Upper lobe of left lung (tissue), 4 donors: Measurements from ENCODE around the gene CCDC142.

Experiments used
- CTCF ChIP-seq, 6 experiments: fragments of 450-650 bp in 4 of 6; fragments of 200-600 bp in 2 of 6; sonication (generic) in 2 of 6; IDR thresholded peaks; one replicate each; pipeline ENCODE4 v1.5.1; 2016 to 2019; ENCODE audit warnings: antibody characterized with exemption in 6 of 6
- EP300 ChIP-seq, 4 donors: sonication (generic); formaldehyde crosslinking; IDR thresholded peaks; one replicate each; pipeline ENCODE4 v1.5.1; 2017; ENCODE audit warnings: antibody characterized with exemption in 4 of 4, control low read depth in 2 of 4
- POLR2A ChIP-seq, 4 donors: fragments of 450-650 bp; IDR thresholded peaks; one replicate each; pipeline ENCODE4 v1.5.1; 2016 to 2017; ENCODE audit warnings: antibody characterized with exemption in 4 of 4, mild to moderate bottlenecking in 2 of 4

DNA sequence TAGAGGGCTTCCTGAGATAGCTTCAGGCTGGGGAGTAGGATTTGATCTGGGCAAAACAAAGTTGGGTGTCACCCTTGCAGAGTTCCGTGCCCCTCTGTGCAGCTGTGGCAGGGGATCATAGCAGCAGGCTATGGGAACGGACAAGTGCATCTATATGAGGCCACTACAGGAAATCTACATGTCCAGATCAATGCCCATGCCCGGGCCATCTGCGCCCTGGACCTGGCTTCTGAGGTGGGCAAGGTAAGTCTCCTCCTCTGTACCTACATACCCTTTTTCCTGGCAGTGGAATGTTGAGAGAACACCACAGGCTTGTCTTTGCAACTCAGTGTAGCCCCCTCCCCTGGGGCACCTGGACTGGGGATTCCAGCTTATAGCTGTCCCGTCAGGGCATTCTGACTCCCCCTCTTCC, 57.8 kb downstream of the CCDC142 start:
- TF ChIP-seq CTCF (IDR thresholded peaks at IDR 0.05) (no peak), POLR2A (IDR thresholded peaks at IDR 0.05) (no peak), EP300 (IDR thresholded peaks at IDR 0.05) (no peak)
